ENCODE results near the gene DIAPH3.
"Not testable (repeated sequence)": the region's sequence is repeated elsewhere in the genome, so short reads cannot be mapped to it uniquely, and the experiment has no call there.

The DIAPH3 gene

GRCh38 chr13:60091573-60091972 lies 72.2 kb downstream of the DIAPH3 start:
- DNase-seq: no peak

DNA sequence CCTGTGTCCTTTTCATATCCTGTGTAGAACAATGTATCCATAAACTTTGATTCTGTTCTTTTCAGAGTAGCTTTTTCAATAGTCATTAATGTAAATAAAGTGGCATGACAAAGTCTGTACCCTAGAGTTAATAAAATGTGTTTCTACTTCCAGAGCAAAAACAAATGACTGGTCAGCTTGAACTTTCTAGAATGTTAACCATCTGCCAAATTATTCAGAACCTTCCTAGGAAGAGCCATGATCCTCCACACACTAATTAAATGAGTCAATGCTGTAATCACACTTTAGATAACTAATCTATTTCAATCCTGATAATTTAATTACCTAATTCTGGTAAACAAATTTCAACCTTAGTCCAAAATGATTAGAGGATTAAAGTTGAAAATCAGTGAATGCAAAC lies 73.2 kb downstream of the DIAPH3 start:
- DNase-seq: no peak

DNA sequence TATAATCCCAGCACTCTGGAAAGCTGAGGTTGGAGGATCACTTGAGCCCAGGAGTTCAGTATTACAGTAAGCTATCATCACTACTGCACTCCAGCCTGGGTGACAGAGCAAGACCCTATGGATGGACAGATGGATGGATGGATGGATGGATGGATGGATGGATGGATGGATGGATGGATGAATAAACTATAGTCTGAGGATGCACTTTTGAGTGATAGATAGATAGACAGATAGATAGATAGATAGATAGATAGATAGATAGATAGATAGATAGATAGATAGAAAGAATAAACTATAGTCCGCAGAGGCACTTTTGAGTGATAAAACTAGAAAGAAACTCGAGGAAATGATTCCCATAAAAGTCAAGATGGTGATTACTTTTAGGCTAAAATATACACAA lies 79.9 kb downstream of the DIAPH3 start:
- DNase-seq: not testable (repeated sequence)

- no peak for DNase-seq
These were observed 82.9 kb downstream of the DIAPH3 start for GRCh38 chr13:60080850-60081249.

GRCh38 chr13:60078226-60078625 lies 85.5 kb downstream of the DIAPH3 start:
- no peak for DNase-seq

- DNase-seq: no peak
These were observed 87.9 kb downstream of the DIAPH3 start for GRCh38 chr13:60075850-60076249.

DNA sequence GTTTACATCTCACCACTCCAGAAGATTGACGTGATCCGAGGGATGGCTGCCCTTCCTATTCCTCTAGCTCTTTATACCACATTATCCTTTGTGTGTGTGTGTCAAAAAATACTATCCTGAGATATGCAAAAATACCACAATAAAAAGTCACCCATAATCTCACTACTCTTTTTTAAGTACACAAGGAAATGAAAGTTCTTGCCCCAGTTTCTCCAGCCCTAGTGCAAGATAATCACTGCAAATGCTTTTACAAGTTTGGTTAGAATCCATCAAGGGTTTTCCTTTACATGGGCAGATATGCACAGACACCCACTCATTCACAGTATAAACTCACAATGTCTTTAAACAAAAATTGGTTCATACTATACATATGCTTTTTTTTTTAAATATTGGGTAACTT lies 89.3 kb downstream of the DIAPH3 start:
- no peak for DNase-seq

DNA sequence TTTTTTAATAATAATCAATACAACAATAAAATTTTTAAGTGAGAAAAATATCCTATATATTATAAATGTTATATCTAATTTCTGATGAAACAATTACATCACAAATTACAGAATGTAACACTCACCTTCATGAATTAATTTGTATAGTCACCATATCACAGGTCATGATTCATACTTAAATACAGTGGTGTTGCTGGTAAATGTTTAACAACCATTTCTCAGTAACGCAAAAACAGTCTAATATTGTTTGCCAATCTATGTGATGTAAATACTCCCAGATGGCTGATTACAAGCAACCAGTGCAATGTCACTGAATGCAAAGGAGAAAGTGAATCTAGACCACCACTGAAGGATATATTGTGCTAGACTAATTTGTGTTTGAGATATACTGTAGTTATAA lies 97.5 kb downstream of the DIAPH3 start:
- DNase-seq: no peak

DNA sequence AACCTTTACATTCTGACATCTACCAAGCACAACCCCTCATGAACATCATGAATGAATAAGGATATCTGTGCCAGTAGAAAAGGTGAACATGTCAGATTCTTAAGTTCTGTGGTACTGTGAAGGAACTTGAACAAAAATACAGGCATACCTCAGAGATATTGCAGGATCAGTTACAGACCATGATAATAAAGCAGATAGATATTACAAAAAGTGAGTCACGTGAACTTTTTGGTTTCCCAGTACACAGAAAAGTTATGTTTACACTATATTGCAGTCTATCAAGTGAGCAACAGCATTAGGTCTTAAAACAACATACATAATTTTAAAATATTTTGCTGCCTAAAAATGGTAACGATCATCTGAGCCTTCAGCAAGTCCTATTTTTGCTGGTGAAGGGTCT lies 101.2 kb downstream of the DIAPH3 start:
- DNase-seq: no peak

GRCh38 chr13:60061737-60062136 lies 102.0 kb downstream of the DIAPH3 start:
- DNase-seq: no peak

DNA sequence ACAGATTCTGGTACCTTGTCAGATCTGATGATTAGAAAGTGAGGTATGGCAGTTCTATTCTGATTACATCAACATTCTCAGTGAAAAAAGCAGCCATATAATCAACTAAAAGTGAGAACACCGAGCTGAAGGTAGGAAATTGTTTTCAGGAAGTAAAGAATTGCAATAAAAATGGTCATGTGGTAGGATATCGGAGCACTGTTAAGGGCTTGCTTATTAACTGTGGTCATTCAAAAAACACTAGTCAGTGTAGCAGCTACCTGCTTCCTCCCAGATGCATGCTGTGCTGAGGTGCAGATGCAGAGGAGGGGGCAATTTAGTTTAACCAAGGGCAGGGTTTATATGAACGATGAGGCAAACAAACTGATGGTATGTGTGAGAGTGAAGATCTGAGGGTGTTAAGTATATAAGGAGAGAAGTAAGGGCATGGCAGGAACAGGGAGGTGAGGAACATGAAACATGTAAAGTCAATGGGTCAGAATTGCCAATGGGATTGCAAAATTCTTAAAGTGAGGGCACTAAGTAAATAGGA lies 111.9 kb downstream of the DIAPH3 start:
- DNase-seq: no peak

- DNase-seq: not testable (repeated sequence)
These were observed 115.4 kb downstream of the DIAPH3 start for GRCh38 chr13:60048353-60048752.

DNA sequence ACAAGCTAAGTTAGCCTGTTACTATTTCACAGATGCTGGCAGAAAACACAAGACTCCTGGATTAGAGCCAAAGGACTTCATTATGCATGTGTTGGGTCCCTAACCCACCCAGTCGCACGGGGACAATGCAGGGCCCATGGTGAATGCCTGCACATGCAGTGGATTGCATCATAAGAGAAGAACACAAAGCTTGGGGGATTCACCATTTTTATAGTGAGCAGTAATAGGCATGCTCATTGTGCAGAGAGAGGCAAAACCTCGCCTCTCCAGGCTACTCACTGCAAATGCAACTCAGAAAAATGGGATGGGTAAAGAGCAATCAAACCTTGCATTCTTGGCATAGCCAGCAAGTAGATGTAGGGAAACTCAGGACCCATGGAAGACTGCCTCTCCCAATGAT lies 115.8 kb downstream of the DIAPH3 start:
- no peak for DNase-seq

DNA sequence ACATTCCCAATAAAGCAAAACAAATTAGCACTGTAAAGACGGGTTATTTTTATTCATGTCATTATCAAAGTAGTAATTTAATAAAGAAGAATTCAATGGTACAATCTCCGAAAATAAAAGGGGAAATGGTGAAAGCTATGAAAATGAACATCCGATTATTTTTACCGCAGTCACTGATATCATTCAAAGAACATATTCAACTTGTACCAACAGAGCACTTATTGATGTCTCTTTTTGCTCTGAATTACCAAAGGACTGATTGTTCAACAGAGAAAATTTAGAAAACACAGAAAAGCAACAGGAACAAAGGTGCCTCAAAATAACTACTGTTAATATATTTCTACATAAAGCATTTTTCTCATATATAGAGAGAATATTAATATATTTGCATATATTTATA lies 119.4 kb downstream of the DIAPH3 start:
- no peak for DNase-seq

DNA sequence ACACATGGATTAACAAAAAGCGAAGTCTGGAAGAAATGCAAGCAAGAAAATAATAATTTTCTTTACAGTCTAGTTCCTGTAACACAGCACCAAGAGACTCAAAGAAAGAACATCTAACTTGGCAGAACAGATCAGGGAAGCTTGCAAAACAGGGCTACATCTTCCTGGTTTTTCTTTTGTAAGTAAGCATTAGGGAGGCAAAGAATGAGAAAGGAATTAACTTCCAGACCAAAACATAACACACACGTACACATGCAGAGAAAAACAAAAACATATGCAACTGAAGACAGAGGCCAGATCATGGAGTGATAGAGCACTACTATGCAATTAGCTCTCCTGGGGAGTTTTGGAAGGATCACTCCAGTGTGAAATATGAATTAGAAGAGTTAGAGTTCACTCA lies 120.5 kb downstream of the DIAPH3 start:
- DNase-seq: no peak

DNA sequence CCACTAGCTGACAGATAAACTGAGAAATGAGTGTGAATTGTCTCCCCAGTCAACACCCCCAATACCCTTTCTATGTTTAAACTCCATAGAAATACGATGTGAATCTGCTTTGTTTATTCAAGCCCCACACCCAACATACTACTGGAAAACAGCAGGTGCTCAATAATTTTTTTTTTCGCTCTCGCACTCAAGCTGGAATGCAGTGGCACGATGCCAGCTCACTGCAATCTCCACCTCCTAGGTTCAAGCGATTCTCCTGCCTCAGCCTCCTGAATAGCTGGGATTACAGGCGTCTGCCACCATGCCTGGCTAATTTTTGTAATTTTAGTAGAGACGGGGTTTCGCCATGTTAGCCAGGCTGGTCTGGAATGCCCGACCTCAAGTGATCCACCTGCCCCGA lies 123.1 kb downstream of the DIAPH3 start:
- DNase-seq: not testable (repeated sequence)

GRCh38 chr13:60035874-60036273 lies 127.9 kb downstream of the DIAPH3 start:
- no peak for DNase-seq

- DNase-seq: no peak
These were observed 130.9 kb downstream of the DIAPH3 start for GRCh38 chr13:60032851-60033250.

- no peak for DNase-seq
These were observed 135.7 kb downstream of the DIAPH3 start for GRCh38 chr13:60028021-60028420.

GRCh38 chr13:60026286-60026685 lies 137.4 kb downstream of the DIAPH3 start:
- DNase-seq: no peak

GRCh38 chr13:60020288-60020687 lies 143.4 kb downstream of the DIAPH3 start:
- no peak for DNase-seq

DNA sequence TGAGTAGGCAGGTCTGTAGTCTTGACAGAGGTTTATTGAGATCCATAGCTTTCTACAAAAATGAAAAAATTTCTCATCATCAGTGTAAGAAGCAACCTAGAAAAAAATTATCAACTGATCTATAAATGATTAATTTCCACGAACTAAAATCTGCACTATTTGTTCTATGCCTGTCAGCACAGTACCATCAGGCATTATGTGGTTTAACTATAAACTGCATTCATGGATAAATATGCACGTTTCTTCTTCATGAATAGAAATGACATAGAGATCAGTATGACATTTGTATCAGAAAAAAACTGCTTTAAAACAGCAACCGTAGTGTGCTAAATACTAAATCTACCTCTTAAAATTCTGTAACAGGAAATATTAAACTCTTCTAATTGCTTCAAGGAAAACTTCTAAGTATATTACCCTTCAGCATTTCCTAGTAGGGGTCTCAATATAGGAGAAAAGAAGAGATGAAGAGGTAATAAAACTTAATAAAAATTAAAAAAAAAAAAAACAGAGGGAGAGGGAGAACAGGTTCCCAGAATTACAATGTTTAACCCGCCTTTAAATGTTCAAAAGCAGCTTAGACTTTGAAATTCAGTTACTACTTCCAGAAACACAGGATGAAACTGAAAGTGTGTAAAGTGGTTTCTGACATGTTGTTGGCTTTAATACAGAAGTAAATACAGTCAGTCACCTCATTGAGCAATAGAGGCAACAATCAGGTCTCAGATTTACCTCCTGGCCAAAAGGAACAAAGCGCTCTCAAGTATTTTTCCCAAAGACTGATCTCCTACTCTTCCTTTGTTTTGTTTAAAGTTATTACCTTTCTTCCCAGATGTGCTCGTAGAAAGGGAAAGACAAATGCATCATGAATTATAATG lies 144.4 kb downstream of the DIAPH3 start:
- DNase-seq: no peak

DNA sequence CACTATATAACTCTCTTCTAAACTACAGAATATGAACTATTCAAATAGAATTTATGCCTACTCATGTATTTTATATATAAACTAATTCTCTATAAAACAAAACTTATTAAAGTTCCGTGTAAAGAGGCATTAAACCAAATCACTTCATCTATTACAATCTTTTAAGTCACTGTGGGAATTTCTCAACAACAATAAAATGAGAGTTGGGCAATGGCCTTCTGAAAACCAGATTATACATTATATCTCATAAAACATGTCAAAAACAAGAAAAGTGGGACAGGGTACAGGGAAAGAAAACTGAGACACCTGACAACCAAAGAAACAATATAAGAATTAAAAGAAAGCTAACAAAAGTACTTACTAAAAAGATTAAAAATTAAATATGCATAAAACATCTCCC lies 145.2 kb downstream of the DIAPH3 start:
- DNase-seq: no peak

DNA sequence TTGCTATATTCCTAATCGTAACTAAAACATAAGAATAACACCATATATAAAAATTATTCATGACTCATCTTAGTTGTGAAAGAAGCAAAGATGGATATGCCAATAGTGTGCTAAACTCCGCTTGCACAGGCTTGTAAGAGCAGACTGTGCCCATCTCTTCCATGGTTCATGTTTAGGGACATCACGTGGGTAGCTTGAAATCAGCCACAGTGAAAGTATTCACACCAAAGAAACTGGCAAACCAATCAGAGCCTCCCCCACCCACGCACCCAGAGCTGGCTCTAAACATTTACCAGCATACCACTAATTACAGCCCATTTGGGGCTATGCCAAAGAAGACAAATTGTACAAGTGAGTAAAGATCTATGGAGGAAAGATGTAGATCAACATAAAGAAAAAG lies 147.5 kb downstream of the DIAPH3 start:
- no peak for DNase-seq

DNA sequence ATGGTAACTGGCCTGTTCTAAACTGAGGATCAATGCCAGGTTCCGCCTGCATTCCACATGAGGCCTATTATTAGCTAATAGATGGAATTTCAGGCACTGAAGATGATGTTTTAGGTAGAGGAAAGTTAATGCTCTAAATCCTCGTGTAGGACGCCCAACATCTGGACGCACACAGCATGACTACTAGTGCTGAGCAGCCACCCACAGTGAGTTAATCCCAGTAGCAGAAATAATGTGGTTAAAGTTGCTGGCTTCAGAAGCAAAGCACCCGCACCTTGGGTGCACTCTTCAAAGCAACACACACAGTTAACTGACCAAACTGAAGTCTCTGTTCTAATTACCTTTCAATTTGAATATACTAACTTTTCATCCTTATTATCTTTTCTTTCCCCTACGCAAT lies 150.6 kb downstream of the DIAPH3 start:
- DNase-seq: no peak
